ENCODE measurements around the gene NEU4.

The NEU4 gene

GRCh38 chr2:241853651-241854341, 44.8 kb downstream of the NEU4 start:
- no peak for DNase-seq

- no peak for DNase-seq
Observed at GRCh38 chr2:241854342-241855244, 45.6 kb downstream of the NEU4 start.

- DNase-seq: no peak
Observed at GRCh38 chr2:241855245-241855887, 46.4 kb downstream of the NEU4 start.

GRCh38 chr2:241855888-241856422, 47.0 kb downstream of the NEU4 start:
- no peak for DNase-seq

DNA sequence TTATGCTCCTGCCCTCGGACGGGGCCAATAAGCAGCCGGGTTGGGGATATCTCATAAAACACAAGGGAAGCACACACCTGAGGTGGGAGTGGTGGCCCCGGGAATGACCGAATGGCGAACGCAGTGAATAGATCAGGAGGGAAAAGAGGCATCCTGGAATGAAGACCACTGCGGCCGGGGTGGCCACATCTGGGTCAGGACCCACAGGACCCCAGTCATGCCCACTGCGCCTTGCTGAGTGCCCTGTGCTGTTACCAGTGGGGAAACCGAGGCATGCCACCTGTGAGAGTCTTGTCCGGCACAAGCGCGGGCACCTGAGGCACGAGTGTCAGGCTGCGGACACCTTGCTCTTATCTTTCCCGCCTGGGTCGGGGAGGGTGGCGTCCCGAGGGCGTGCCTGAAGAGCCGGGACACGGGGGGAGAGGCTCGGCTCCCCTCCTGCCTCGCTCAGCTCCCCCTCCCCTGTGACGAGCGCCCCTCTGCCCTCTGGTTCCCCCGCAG, 48.1 kb downstream of the NEU4 start:
- no peak for DNase-seq

DNA sequence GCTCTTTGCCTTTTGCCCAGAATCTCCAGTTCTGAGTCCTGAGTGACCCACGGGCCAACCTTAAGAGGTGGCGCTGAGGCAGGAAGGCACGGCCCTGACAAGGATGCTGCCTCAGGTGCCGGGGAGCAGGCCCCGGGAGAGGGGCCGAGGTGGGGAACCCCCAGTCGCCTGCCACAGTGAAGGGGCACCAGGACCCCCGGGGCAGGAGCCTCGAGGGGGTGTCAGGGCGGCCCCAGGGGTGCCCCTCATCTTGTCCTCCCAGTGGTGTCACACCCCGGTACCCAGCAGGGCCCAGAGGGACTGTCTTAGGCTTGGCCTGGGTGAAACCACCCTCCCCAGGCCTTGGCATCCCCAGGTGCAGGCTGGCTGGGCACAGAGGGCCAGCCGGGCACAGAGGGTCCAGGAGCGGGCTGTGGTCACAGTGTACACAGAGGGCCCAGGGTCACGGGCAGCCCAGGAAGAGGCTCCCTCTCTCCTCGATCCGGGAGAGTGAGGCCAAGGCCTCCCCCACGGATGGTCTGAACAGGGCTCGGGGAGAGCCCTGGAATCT, 48.7 kb downstream of the NEU4 start:
- no peak for DNase-seq

DNA sequence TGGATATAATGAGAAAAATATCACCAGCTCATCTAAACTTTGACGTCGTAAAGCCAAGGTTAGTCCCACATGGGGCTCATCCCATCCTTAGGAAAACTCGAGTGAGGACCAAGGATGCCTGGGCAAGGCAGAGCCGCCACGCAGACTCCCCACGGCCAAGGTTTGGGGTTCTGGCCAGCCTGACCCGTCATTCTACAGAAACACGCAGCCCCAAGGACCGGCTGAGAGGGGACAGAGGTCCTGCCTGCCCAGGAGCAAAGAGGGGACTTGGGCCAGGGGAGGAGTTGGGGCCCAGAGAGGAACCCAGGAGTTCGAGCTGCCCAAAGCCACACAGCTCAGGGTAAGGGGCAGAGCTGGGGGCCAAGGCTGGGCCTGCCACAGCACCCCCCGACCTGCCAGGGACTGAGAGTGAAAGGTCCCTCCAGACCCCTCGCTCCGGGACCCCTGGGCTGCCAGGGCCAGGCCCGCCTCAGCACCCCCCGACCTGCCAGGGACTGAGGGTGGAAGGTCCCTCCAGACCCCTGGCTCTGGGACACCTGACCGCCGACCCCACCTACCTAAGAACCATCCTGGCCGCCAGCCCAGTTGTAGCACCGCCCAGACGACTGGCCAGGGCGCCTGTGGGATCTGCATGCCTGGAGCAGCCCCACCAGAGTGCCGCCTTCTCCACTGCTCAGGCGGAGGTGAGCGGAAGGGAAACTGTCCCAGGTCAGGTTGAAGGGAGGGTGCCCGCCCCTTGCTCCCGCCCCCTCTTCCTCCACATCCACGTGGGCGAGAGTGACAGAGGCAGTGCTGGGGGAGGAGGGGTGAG, 49.4 kb downstream of the NEU4 start, which contains the start of gene PDCD1:
TSS of gene PDCD1 (minus strand) at position 689 of the 811 bp plus-strand sequence. CDS start at position 633, 56 bp downstream.
- no peak for DNase-seq

DNA sequence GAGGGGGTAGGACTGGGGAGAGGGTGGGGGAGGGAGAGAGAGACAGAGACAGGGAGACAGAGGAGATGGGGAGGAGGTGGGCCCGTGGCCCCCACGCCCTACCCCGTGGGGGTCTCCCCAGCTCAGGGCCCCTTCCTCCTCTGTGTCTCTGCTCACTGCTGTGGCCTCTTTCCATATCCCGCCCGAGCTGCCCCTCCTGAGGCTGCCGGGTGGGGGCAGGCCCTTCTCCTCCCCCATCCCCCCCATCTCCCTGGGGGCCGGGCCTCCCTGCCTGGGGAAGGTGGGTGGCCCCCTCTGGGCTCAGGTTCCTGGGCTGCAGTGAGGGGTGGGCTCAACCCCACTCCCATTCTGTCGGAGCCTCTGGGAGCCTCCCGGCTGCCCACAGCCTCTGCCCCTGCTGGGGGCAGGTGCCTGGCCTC, 50.0 kb downstream of the NEU4 start:
- DNase-seq: no peak

DNA sequence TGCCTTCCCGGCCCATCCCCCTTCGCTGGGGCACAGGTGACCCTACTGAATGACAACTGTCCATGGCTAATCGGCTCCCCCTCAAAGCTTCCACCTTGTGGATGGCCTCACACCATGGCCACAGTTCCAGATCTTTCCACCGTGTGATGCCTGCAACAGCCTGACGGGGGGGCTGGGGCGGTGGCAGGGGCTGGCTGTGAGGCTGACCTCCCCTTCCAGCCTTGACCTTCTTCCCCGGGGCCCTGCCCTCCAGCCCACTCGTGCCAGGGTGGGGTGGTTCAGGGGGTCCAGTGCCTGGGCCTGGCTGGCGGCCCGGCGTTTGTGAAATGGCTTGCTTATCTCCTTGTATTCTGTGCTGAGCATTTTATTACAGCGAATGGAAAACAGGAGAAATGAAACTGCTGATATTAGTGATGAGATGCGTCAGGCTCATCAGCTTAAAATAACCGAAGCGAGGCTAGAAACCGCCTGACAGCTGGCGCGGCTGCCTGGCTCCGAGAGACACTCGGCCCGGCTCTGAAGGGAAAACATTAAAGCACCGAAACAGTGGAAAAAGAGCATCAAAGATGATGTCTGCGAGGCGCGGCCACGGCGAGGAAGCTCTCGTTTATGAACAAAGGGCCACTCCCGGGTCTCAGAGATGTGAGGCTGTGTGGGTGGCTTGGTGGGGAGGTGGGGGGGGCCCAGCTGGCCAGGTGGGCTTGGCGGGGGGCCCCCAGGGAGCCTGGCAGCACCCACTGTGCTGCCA, 50.6 kb downstream of the NEU4 start:
- peak; percentile 3 to 23 for DNase-seq

DNA sequence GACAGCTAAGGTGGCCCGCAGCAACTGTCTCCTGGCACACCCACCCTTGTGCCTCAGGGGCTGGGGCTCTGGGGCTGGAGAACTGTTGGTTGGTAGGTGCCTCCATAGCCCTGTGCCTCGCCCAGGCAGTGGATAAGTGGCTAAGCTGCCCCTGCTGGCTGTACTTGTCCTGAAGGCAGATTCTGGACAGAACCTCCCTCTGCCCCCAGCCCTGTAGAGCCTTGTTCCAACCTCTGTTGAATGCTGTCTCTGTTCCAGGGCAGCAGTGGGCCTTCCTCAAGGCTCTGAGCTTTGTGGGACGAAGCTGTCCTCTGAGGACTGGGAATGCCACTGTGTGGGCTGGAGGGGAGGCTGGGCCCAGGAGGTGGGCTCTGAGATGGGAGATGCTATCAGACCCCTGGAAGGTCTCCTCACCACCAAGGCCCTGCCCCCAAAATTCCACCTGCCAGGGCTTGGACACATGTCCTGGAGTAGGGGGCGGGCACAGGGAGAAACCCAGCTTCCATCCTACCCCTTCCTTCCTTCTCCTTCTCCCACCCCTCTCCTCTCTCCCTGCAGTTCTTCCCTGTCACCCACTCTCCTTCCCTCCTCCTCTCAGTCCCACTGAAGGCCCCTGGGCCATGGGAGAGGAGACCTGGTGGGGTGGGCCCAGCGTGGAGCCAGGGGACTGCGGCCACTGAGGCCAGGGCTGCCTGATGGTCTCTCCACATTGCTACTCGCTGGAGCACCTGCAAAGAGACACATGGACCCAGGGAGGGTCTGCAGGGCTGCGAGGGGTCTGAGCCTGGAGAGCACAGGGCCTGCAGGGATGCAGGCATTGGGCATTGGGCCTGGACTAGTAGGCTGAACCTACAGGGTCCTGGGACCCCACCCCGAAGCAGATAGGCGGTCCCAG, 51.4 kb downstream of the NEU4 start:
- no peak for DNase-seq

- DNase-seq: no peak
Observed at GRCh38 chr2:241861264-241861663, 52.3 kb downstream of the NEU4 start.

GRCh38 chr2:241862093-241862492, 53.1 kb downstream of the NEU4 start:
- DNase-seq: no peak

- no peak for DNase-seq
Observed at GRCh38 chr2:241862775-241863535, 54.0 kb downstream of the NEU4 start.

DNA sequence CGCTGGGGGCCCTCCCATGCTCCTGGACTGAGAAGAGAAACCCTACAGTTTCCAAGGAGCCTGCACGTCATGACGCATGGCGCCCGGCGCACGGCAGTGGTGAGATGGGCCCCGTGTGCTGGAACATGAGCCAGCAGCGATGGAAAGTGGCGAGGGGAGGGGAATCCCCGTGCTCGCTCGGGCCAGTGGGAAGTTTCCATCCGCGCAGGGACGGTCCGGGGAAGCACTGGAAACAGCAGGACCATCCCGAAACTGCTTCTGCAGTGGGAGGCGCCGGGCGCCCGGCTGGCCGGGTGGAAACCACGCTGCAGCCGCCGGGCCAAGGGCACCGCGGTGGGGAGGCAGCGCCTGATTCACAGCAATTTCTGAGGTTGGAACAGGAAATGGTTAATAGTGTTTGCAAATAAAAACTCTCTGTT, 54.6 kb downstream of the NEU4 start:
- DNase-seq: no peak

DNA sequence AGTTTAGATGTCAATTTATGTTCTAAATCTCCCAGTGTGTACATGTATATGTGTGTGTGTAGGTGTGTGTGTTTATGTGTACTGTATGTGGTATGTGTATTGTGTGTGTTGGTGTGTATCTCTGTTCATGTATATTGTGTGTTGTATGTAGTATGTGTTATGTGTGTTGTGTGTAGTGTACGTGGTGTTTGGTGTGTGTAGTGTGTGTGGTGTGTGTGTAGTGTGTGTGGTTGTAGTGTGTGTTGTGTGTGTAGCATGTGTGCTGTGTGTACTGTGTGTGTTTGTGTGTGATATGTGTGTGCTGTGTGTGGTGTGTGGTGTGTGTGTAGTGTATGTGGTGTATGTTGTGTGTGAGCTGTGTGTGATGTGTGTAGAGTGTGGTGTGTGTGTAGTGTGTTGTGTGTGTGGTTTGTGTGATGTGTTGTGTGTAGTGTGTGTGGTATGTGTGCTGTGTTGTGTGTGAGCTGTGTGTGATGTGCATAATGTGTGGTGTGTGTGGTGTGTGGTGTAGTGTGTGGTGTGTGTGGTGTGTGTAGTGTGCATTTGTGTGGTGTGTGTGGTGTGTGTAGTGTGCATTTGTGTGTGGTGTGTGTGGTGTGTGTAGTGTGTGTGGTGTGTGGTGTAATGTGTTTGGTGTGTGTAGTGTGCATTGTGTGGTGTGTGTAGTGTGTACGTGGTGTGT, 55.3 kb downstream of the NEU4 start:
- no peak for DNase-seq

DNA sequence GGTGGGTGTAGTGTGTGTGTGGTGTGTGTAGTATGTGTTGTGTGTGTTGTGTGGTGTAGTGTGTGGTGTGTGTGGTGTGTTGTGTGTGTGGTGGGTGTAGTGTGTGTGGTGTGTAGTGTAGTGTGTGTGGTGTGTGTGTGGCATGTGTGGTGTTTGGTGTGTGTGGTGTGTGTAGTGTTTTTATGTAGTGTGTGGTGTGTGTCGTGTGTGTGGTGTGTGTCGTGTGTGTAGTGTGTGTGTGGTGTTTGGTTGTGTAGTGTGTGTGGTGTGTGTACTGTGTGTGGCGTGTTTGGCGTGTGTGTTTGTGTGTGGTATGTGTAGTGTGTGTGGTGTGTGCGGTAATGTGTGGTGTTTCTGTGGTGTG, 55.8 kb downstream of the NEU4 start:
- DNase-seq: no peak

DNA sequence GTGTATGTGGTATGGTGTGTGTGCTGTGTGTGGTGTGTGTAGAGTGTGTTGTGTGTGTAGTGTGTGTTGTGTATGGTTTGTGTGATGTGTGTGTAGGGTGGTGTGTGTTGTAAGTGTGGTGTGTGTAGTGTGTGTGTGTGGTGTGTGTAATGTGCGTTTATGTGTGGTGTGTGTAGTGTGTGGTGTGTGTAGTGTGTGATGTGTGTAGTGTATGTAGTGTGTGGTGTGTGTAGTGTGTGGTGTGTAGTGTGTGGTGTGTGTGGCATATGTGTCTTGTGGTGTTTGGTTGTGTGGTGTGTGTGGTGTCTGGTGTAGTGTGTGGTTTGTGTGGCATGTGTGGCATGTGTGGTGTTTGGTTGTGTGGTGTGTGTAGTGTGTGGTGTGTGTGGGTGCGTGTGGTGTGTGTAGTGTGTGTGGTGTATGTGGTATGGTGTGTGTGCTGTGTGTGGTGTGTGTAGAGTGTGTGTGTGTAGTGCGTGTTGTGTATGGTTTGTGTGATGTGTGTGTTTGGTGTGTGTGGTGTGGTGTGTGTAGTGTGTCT, 56.5 kb downstream of the NEU4 start:
- no peak for DNase-seq
